Liver (tissue), 9 donors: ENCODE data around the gene DIP2A. TPM values are rescaled to one million over a fixed set of nuclear protein-coding genes. Genes with fewer than 3 reads are reported as not detected.

Source experiments
- DNase-seq: peaks from one replicate; pipeline ENCODE4 v3.0.0-alpha.2; 2017; ENCODE audit warnings: low spot score
- H3K27ac ChIP-seq, 2 donors: one replicate each; pipeline ENCODE4 v1.7.0; 2013; ENCODE audit warnings: inconsistent platforms in 2 of 2, low read length in 2 of 2, control low read depth in 1 of 2, low read depth in 1 of 2, mild to moderate bottlenecking in 1 of 2
- H3K27me3 ChIP-seq, 4 donors: one replicate each; pipeline versions ENCODE4 v1.6.1 to v1.7.0; 2013; ENCODE audit warnings: low read length in 3 of 4, inconsistent platforms in 1 of 4, mild to moderate bottlenecking in 1 of 4, moderate library complexity in 1 of 4; ENCODE audit not compliant: control insufficient read depth in 4 of 4, insufficient read depth in 4 of 4
- H3K36me3 ChIP-seq, 4 donors: one replicate each; pipeline versions ENCODE4 v1.6.1 to v1.7.0; 2013; ENCODE audit warnings: low read length in 3 of 4, mild to moderate bottlenecking in 3 of 4, low read depth in 1 of 4, moderate library complexity in 1 of 4; ENCODE audit not compliant: control insufficient read depth in 4 of 4, insufficient read depth in 3 of 4
- H3K4me1 ChIP-seq, 4 donors: one replicate each; pipeline versions ENCODE4 v1.6.1 to v1.7.0; 2013; ENCODE audit warnings: low read length in 3 of 4, mild to moderate bottlenecking in 3 of 4, moderate library complexity in 1 of 4; ENCODE audit not compliant: control insufficient read depth in 4 of 4, insufficient read depth in 4 of 4
- H3K4me3 ChIP-seq, 3 donors: one replicate each; pipeline versions ENCODE4 v1.6.1 to v1.7.0; 2013; ENCODE audit warnings: low read length in 3 of 3, control low read depth in 1 of 3, low read depth in 1 of 3, mild to moderate bottlenecking in 1 of 3
- H3K9ac ChIP-seq, 2 donors: one replicate each; pipeline ENCODE4 v1.7.0; 2013; ENCODE audit warnings: low read length in 2 of 2, mild to moderate bottlenecking in 2 of 2, moderate library complexity in 2 of 2, control low read depth in 1 of 2, low read depth in 1 of 2
- H3K9me3 ChIP-seq, 4 donors: one replicate each; pipeline versions ENCODE4 v1.6.1 to v1.7.0; 2013; ENCODE audit warnings: low read length in 3 of 4; ENCODE audit not compliant: control insufficient read depth in 4 of 4
- ATF3 ChIP-seq: IDR thresholded peaks from 2 replicates; pipeline ENCODE4 v1.6.1; 2016; ENCODE audit warnings: antibody characterized with exemption
- CTCF ChIP-seq: fragments of 150-350 bp; IDR thresholded peaks from 2 replicates; pipeline ENCODE4 v1.5.1; 2017; ENCODE audit warnings: improper control_type of control experiment, low read depth, low read length; ENCODE audit not compliant: missing input control
- EGR1 ChIP-seq, 2 donors: IDR thresholded peaks; 2 replicates each; pipeline ENCODE4 v1.6.1; 2016 to 2018; ENCODE audit warnings: antibody characterized with exemption in 2 of 2, low read depth in 2 of 2
- FOXA1 ChIP-seq: IDR thresholded peaks from 2 replicates; pipeline ENCODE4 v1.6.1; 2016; ENCODE audit warnings: antibody characterized with exemption
- FOXA2 ChIP-seq: IDR thresholded peaks from 2 replicates; pipeline ENCODE4 v1.6.1; 2016; ENCODE audit warnings: antibody characterized with exemption
- HNF4A ChIP-seq, 2 donors: conservative IDR thresholded peaks; 2 replicates each; pipeline ENCODE4 v1.6.1; 2016; ENCODE audit warnings: antibody characterized with exemption in 2 of 2, mild to moderate bottlenecking in 2 of 2
- JUND ChIP-seq, 2 donors: IDR thresholded peaks; 2 replicates each; pipeline ENCODE4 v1.6.1; 2016; ENCODE audit warnings: antibody characterized with exemption in 2 of 2
- NR2F2 ChIP-seq: IDR thresholded peaks from 2 replicates; pipeline ENCODE4 v1.6.1; 2016; ENCODE audit warnings: antibody characterized with exemption
- RAD21 ChIP-seq, 2 donors: IDR thresholded peaks; 2 replicates each; pipeline ENCODE4 v1.6.1; 2016; ENCODE audit warnings: antibody characterized with exemption in 2 of 2, mild to moderate bottlenecking in 2 of 2
- RXRA ChIP-seq, 2 donors: IDR thresholded peaks; 2 replicates each; pipeline ENCODE4 v1.6.1; 2017 to 2018; ENCODE audit warnings: antibody characterized with exemption in 2 of 2, mild to moderate bottlenecking in 1 of 2
- SP1 ChIP-seq: IDR thresholded peaks from 2 replicates; pipeline ENCODE4 v1.6.1; 2018; ENCODE audit warnings: antibody characterized with exemption, mild to moderate bottlenecking
- TAF1 ChIP-seq: conservative IDR thresholded peaks from 2 replicates; pipeline ENCODE4 v1.6.1; 2016; ENCODE audit warnings: antibody characterized with exemption, mild to moderate bottlenecking
- WGBS: extraction: QIAGEN DNeasy Blood & Tissue Kit; methylation state at CpG from one replicate; pipeline ENCODE4 v1.1.7; 2013; 5-methylcytosine and 5-hydroxymethylcytosine counted together
- polyA plus RNA-seq, 2 donors: library from polyadenylated mRNA; stranded (reverse) in 1 of 2; unstranded in 1 of 2; fragments of 200-250 nt in 1 of 2; fragments of >200 nt in 1 of 2; fragmentation: Nextera tagmentation in 1 of 2; extraction: Ambion mirVana in 1 of 2; gene quantifications; one replicate each; pipeline versions ENCODE4 v1.2.1 to v1.2.3, GENCODE V29; 2013 to 2015
- total RNA-seq, 2 donors: library from RNA; depleted of rRNA; stranded (reverse); fragments of >200 nt; gene quantifications; one replicate each; pipeline ENCODE4 v1.2.3, GENCODE V29; 2014
- TF ChIP-seq, protein P1 (sequence below): IDR thresholded peaks from 2 replicates; pipeline ENCODE4 v1.6.1; 2016; ENCODE audit warnings: antibody characterized with exemption, mild to moderate bottlenecking
- TF ChIP-seq, protein P2 (sequence below): IDR thresholded peaks from 2 replicates; pipeline ENCODE4 v1.6.1; 2016; ENCODE audit warnings: antibody characterized with exemption
- donor health status: healthy.
- donor health status: healthy.
- donor health status: healthy.
- donor health status: healthy.
- donor health status: healthy.

DIP2A gene
- total and polyA plus RNA-seq, 4 donors: 3.8 to 21.7 (median 7.5) TPM

DNA sequence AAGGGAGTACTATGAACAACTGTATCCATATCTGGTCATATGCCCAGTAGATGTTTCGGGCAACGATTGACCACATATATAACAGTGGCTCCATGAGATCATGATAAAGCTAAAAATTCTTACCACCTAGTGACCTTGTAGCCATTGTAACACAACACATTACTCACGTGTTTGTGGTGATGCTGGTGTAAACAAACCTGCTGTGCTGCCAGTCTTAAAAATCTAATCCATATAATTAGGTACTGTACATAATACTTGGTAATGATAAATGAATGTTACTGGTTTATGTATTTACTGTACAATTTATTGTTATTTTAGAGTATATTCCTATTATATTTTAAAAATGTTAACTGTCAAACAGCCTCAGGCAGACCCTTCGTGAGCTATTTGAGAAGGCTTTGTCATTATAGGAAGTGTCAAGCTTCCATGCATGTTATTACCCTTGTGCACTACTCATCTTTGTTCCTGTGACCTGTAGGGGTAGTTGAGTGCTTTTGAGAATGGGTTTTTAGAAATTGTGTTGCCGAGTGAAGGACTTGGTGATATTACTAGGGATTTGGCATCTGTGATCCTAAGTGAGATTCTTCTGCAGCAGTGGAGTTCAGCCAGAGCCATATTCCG lies 23.6 kb downstream of the DIP2A start:
- Histone ChIP-seq H3K9me3 (no peaks in the 10 kb centered on the region), H3K4me1 (peaks cover 7 to 10% (median 10%) of the 10 kb centered on the region in 4 donors), H3K27me3 (no peaks in the 10 kb centered on the region), H3K9ac (no peak overlapping the region), H3K27ac (no peak overlapping the region), H3K4me3 (no peak overlapping the region), H3K36me3 (no peaks in the 10 kb centered on the region)
- whole genome bisulfite sequencing: 93% methylated on average over 6 of the region's 6 CpGs
- DNase-seq: no peak
- no peak for TF ChIP-seq RXRA (IDR thresholded peaks at IDR 0.05)
- TF ChIP-seq ATF3: no peak
- TF ChIP-seq FOXA1: no peak
- TF ChIP-seq EGR1 (IDR thresholded peaks at IDR 0.05; ENCODE audit: low read depth in 2 of 2): no peak
- TF ChIP-seq, protein P1, sequence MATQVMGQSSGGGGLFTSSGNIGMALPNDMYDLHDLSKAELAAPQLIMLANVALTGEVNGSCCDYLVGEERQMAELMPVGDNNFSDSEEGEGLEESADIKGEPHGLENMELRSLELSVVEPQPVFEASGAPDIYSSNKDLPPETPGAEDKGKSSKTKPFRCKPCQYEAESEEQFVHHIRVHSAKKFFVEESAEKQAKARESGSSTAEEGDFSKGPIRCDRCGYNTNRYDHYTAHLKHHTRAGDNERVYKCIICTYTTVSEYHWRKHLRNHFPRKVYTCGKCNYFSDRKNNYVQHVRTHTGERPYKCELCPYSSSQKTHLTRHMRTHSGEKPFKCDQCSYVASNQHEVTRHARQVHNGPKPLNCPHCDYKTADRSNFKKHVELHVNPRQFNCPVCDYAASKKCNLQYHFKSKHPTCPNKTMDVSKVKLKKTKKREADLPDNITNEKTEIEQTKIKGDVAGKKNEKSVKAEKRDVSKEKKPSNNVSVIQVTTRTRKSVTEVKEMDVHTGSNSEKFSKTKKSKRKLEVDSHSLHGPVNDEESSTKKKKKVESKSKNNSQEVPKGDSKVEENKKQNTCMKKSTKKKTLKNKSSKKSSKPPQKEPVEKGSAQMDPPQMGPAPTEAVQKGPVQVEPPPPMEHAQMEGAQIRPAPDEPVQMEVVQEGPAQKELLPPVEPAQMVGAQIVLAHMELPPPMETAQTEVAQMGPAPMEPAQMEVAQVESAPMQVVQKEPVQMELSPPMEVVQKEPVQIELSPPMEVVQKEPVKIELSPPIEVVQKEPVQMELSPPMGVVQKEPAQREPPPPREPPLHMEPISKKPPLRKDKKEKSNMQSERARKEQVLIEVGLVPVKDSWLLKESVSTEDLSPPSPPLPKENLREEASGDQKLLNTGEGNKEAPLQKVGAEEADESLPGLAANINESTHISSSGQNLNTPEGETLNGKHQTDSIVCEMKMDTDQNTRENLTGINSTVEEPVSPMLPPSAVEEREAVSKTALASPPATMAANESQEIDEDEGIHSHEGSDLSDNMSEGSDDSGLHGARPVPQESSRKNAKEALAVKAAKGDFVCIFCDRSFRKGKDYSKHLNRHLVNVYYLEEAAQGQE: no peak

DNA sequence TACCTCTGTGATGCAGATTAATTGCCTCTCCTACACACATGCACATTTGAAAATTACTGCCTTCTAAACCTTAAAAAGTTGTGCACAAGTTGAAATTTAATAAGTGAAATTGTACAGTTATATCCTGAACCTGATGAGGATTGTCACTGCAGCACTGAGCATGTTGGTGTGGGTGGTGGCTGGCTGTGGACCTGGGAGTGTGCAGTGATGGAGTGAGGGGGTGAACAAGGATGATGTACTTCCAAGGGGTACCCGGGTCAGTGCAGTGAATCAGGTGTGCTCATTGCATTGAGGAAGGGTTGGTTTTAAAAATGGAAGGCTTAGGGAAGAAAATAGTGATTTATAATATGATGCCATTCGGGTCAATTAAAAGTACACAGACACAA lies 24.1 kb downstream of the DIP2A start:
- H3K27ac ChIP-seq: no peak overlapping the region
- no peaks in the 10 kb centered on the region for H3K9me3 ChIP-seq
- no peaks in the 10 kb centered on the region for H3K27me3 ChIP-seq
- WGBS: 90% methylated on average over 2 of the region's 2 CpGs
- TF ChIP-seq, protein P2, sequence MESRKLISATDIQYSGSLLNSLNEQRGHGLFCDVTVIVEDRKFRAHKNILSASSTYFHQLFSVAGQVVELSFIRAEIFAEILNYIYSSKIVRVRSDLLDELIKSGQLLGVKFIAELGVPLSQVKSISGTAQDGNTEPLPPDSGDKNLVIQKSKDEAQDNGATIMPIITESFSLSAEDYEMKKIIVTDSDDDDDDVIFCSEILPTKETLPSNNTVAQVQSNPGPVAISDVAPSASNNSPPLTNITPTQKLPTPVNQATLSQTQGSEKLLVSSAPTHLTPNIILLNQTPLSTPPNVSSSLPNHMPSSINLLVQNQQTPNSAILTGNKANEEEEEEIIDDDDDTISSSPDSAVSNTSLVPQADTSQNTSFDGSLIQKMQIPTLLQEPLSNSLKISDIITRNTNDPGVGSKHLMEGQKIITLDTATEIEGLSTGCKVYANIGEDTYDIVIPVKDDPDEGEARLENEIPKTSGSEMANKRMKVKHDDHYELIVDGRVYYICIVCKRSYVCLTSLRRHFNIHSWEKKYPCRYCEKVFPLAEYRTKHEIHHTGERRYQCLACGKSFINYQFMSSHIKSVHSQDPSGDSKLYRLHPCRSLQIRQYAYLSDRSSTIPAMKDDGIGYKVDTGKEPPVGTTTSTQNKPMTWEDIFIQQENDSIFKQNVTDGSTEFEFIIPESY: no peak
- TF ChIP-seq ATF3 (no peak), TAF1 (no peak)
- no peaks in the 10 kb centered on the region for H3K36me3 ChIP-seq
- H3K4me3 ChIP-seq: no peak overlapping the region
- H3K4me1 ChIP-seq: peaks cover 7 to 10% (median 10%) of the 10 kb centered on the region in 4 donors
- DNase-seq: no peak
- no peak overlapping the region for H3K9ac ChIP-seq

DNA sequence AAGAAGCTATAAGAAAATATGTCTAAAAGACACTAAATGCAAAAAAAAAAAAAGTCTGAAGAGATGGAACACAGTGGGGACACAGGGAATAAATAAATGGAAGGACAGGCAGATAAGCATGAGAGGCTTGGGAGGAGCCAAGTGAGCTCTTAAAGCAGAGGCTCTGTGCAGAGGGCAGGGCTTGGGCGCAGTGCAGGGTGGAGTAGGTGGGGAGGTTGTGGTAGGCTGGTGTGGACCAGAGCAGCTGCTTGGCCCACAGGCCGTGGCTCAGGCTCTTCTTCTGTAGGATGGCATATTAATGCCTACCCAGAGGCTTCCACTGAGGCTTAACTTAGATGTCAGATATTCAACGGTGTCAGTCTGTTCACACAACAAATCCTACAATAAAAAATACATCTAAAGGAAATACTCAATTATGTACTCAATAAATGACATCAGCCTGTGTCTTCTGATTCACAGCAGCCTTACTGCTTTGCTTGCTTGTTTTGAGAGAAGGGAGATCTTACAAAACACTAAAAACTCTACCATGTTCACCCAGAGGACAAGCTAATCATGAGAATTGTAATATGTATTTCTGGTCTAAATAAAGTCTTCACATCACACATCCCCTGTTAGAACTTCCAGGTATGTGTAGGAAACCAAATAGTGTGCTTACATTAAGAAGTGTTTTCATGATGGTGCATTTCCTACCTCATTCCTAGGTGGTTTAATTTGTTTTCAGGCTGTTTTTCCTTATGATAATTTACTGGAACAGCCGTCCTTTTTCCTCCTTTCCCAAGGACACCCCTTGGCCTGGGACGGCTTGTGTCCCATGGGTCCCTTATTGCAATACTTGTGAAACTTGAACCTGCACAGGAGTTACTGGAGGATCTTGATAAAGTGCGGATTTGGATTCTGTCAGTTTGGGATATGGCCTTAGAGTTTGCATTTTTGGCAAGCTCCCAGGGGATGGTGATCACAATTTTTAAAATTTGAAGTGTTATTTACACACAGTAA lies 24.9 kb downstream of the DIP2A start:
- peaks cover 6 to 10% (median 10%) of the 10 kb centered on the region in 4 donors for H3K4me1 ChIP-seq
- H3K27me3 ChIP-seq: no peaks in the 10 kb centered on the region
- H3K36me3 ChIP-seq: no peaks in the 10 kb centered on the region
- H3K4me3 ChIP-seq: no peak overlapping the region
- H3K9ac ChIP-seq: no peak overlapping the region
- 85% methylated on average over 6 of the region's 6 CpGs for WGBS
- DNase-seq: no peak
- H3K27ac ChIP-seq: no peak overlapping the region
- no peaks in the 10 kb centered on the region for H3K9me3 ChIP-seq
- TF ChIP-seq CTCF: no peak
- no peak for TF ChIP-seq HNF4A (conservative IDR thresholded peaks at IDR 0.05)
- TF ChIP-seq FOXA2: no peak
- no peak for TF ChIP-seq SP1
- TF ChIP-seq FOXA1: no peak
- no peak for TF ChIP-seq NR2F2
- no peak for TF ChIP-seq RAD21 (IDR thresholded peaks at IDR 0.05)
- TF ChIP-seq EGR1 (IDR thresholded peaks at IDR 0.05; ENCODE audit: low read depth in 2 of 2): no peak
- no peak for TF ChIP-seq RXRA (IDR thresholded peaks at IDR 0.05)
- no peak for TF ChIP-seq JUND (IDR thresholded peaks at IDR 0.05)
- TF ChIP-seq TAF1: no peak
- TF ChIP-seq, protein P2: no peak
